GM13976 (cell line): Measurements from ENCODE around the gene SULT1A1.
"Not testable (repeated sequence)": the region's sequence is repeated elsewhere in the genome, so short reads cannot be mapped to it uniquely, and the experiment has no call there.

Source experiments
- DNase-seq: peaks from one replicate; pipeline ENCODE4 v3.0.0; 2012; ENCODE audit warnings: low spot score
- in situ Hi-C: fragments of 300-500 bp; cut with MboI; formaldehyde crosslinking; loops from one replicate; pipeline ENCODE4 v1.12.0; 2022; ENCODE audit warnings: low sequenced_read_pairs, mixed read lengths, inconsistent platforms; ENCODE audit not compliant: unreplicated experiment
- TF ChIP-seq, protein P1 (sequence below): IDR thresholded peaks from 2 replicates; pipeline ENCODE4 v1.5.1; 2012; ENCODE audit warnings: borderline replicate concordance, mild to moderate bottlenecking; ENCODE audit not compliant: insufficient read depth; ENCODE audit errors: extremely low read depth, missing control alignments, control extremely low read depth

SULT1A1 gene

DNA sequence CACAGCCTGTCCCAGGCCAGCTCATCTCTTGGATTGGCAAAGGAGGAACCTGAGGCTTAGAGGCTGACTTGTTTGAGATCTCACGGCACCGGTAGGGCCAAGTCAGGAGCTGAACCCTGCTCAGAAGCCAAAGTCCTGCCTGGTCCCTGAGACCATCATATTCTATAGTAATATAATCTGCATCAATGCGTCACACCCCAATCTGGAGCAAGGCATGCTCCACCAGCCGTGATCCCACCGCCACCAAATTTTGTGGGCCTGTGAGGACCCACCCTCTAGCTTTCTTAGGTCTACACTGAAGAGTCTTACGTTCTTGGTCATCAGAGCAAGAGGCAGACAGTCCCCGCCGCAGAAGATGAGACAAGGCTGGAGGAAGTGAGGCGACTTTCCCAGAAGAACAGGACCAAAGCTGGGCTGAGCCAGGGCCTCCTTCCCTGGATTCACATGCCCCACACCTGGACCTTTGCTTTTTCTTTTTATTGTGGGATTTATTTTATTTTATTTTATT is 2.7 kb downstream of the SULT1A1 start:
- no peak for DNase-seq
- TF ChIP-seq, protein P1, sequence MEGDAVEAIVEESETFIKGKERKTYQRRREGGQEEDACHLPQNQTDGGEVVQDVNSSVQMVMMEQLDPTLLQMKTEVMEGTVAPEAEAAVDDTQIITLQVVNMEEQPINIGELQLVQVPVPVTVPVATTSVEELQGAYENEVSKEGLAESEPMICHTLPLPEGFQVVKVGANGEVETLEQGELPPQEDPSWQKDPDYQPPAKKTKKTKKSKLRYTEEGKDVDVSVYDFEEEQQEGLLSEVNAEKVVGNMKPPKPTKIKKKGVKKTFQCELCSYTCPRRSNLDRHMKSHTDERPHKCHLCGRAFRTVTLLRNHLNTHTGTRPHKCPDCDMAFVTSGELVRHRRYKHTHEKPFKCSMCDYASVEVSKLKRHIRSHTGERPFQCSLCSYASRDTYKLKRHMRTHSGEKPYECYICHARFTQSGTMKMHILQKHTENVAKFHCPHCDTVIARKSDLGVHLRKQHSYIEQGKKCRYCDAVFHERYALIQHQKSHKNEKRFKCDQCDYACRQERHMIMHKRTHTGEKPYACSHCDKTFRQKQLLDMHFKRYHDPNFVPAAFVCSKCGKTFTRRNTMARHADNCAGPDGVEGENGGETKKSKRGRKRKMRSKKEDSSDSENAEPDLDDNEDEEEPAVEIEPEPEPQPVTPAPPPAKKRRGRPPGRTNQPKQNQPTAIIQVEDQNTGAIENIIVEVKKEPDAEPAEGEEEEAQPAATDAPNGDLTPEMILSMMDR, result no peak
- in situ Hi-C loops, result no loop called here

DNA sequence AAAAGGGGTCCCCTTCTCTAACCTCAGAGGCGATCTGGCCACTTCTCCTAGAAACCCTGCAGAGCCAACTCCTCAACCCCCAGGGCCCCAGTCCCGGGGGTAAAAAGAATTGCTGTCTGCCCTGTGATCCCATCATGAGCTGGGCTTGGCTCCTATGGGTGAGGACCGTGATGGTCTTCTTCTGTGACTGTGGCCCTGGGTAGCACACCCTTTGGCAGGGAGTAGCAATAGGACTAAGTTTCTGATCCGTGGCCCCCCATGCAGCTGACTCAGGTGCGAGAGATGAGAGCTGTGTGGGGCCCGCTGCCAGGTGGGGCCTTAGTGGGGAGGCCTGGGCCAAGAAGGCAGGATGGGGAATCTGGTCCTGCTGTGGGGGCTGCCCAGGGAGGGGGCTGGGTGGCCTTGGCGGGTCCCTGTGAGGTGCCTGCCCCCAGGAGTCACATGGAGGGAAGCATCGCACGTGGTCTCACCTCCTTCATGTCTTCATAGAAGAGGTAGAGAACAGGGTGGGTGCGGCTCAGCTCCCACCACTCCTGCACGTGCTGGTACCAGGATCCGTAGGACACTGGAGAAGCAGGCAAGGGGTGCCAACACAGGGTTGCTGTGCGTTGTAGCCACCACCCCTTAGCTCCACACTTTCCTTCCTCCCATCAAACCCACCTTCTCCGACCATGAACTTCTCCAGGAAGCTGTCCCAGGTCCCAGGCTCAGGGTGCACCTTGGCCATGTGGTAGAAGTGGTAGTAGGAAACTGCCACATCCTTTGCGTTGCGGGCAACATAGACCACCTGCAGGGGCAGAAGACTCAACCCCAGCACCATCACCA is 3.3 kb downstream of the SULT1A1 start:
- in situ Hi-C loops, result no loop called here
- no peak for DNase-seq
- TF ChIP-seq, protein P1, result no peak

DNA sequence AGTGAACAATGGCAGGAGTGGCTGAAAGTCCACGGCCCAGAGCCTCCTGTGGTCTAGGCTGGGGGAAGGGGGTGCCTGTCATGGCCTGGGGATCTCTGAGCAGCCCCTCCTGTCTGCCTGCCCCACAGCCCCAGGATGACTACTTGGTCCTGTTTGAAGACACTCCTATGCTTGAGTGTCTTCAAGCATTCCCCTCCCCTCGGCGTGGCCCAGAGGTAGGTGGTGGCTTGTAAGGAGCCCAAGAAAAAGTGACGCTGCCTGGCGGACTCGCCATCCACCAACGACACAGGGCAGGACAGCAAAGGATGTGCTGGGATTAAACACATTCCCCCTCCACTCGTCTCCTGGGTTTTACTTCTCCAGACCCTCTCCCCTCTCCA is 5.7 kb downstream of the SULT1A1 start:
- TF ChIP-seq, protein P1, result no peak
- in situ Hi-C loops, result no loop called here
- DNase-seq, result no peak

DNA sequence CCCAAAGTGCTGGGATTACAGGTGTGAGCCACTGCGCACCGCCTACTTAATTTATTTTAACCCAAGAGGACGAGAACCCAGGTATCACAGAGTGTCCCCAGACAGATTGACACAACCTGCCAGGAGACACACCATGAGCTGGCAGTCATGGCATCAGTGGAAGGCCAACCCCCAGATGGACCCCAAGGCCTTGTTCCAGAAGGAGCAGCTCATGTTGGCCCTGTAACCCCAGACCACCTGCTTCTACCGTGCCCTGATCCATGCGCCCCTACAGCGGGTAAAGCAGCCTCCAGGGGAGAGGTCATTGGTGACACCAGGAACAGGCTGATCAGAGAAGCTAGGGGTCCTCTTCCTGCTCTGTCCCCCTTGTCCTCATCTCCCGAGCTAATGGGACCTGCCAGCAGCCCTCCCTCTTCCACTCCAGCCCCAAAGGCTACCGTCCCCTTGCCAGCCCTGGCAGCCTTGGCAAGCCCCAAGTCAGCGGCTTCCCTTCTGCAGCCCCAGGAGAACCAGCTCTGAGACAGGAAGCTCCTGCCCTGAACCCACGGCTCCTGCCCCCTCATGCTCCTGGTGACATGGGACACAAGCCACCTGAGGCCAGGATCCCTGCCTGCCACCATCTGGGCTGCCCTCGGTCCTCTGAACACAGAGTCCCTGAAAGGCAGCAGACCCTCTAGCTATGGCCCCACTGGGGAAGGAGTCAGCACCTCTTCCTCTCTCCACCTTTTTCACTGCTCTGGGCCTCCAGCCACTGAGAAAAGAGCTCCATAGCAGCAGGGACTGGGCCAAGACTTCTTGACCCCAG is 6.3 kb downstream of the SULT1A1 start:
- TF ChIP-seq, protein P1, result no peak
- in situ Hi-C loops, result no loop called here
- no peak for DNase-seq

DNA sequence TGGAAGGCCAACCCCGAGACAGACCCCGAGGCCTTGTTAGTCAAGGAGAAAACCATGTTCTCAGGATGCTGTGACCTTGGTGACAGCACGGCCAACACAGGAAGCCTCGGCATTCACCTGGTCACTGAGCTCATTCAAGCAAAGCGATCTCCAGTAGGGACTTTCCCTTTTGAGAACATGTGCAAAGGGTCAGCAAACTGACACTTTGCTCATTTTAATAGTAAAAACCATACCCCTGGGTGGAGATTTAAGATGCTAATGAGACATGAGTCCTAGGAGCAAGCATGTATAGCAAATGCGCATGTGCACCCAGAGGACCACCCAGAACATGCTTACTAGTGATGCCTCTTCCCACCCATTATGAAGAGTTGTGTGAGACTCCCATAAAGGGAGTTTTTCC is 7.3 kb downstream of the SULT1A1 start:
- TF ChIP-seq, protein P1, result no peak
- in situ Hi-C loops, result no loop called here
- DNase-seq, result peak; percentile 73

DNA sequence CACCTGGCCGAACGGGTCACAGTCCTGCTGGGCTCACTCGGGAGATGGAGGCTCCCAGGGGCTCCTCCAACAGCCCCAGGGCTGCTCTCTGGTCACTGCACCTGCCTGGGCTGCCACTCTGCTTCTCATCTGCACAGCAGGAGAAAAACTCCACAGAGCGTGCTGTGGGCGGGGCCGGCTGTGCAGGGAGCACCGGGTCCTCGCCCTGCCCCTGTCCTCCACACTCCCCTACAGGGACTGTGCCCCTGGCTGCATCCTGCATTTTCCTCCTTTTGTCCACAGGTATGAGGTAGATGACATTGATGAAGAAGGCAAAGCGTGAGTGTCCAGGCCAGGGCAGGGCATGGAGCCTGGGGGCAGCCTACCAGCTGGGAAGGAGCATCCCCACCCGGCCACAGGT is 7.8 kb downstream of the SULT1A1 start:
- DNase-seq, in situ Hi-C loops: not testable (repeated sequence)

DNA sequence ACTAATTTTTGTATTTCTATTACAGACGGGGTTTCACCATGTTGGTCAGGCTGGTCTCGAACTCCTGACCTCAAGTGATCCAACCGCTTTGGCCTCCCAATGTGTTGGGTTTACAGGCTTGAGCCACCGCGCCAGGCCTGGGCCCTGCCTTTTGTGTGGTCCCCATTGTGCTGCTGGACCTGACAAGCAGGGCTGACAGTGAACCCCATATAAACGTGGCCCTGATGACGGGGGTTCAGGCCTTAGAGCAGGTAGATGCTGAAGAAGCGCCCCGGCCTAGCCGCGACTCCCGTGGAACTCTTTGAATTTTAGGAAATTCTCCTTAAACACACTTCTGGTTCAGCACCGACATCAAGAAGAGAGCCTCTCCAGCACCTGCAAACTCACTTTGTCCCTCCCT is 8.3 kb downstream of the SULT1A1 start:
- DNase-seq, in situ Hi-C loops: not testable (repeated sequence)

DNA sequence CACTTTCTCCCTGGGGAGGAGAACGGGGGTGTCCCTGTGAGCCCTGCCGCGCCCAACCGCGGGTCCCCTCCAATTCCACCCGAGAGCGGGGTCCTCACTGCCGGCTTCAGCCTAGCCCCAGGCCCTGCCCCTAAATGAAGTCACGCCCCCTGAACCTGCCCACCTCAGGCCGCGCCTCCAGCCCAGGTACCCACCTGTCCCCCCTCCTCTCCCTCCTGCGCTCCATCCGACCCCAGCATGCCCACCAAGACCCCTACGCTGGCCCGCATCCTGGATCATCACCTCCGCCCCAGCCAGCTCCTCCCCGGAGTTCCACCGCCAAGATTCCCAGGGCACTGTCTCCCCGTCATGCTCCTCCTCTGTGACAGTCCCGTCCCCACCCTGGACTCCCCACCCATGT is 8.9 kb downstream of the SULT1A1 start:
- in situ Hi-C loops, DNase-seq: not testable (repeated sequence)

DNA sequence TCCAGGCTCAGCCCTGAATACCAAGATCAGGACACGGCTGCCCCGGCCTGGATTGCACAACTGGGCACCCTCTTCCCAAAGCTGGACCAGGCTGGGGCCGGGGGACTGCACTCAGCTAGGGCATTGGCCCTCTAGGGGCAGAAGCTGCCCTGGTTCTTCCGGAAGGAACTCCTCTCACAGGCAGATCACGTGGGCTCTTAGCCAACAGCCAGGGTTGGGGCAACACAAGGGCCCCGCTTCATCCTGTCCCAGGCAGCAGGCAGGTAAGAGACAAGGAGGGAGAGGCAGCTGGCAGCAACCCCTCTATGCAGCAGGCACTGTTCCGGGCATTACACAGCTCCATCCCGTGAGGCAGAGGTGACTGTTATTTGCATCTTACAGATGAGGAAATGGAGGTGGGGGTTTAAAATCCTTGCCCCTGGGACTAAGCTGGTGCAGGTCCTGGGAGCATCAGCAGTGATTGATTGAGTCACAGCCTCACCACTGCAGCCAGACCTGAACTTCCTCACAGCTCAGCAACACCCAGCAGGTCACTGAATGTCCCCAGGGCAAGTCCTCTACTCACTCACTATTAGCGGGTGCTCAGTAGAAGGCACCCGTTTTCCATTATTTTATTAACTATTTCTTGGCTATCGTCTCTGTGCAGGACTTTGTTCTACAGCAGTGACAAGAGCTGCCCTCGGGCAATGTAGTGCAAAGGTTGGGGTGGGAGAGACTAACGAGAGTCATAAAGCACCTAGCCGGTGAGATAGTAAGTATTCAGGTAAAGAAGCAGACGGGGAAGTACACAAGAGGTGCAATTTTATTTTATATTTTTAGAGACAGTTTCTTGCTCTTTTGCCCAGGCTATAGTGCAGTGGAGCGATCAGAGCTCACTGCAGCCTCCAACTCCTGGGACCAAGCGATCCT is 10.2 kb downstream of the SULT1A1 start:
- DNase-seq, in situ Hi-C loops: not testable (repeated sequence)
